C4-2B (cell line): Measurements from ENCODE around the gene EPN2.

Source experiments
- CTCF ChIP-seq: fragments of 450-650 bp; conservative IDR thresholded peaks from 2 replicates; pipeline ENCODE4 v1.5.1; 2017; ENCODE audit warnings: mild to moderate bottlenecking
- ZFX ChIP-seq: fragments of 450-650 bp; IDR thresholded peaks from 2 replicates; pipeline ENCODE4 v1.6.1; 2017

- no peak for TF ChIP-seq CTCF
- TF ChIP-seq ZFX: no peak
Measured at GRCh38 chr17:19329136-19329535, 92.0 kb downstream of the EPN2 start.
